Measurements from ENCODE around the gene PDCD11. TPM values are rescaled to one million over a fixed set of nuclear protein-coding genes. Genes with fewer than 3 reads are reported as not detected.
A peak's percentile ranks its signal among the peaks of the same experiment; 100 is the strongest.
"Not testable (repeated sequence)": the region's sequence is repeated elsewhere in the genome, so short reads cannot be mapped to it uniquely, and the experiment has no call there.

The PDCD11 gene
- total RNA-seq, 4 donors from 2014 or later: 7.4 to 39.0 (median 22.2) TPM

DNA sequence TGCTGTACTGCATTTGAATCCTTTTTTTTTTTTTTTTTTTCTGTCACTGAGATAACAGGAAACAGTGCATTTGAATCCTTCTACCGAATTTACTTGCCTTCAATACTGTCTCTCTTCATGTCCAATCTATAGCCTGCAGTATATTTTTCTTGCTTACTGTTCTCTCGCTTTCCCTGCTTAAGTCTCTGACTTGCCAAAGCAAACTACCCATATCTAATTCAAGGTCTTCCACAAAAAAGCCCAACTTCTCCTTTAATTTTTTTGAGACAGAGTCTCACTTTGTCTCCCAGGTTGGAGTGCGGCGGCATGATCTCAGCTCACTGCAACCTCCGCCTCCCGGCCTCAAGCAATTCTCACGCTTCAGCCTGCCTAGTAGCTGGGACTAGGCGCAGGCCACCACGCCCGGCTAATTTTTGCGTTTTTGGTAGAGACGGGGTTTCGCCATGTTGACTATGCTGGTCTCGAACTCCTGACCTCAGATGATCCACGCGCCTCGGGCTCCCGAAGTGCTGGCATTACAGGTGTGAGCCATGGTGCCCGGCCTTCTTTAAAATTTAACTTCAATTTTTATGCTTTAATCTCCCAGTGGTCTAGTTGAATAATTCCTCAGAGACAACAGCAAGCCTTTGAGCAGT lies 882 bp downstream of the PDCD11 start:
- Histone ChIP-seq H3K4me3 (peak overlapping the region; percentile 72 to 82), H3K27ac (peak overlapping the region in 1 of 2 donors; percentile 73), H3K9me3 (no peaks in the 10 kb centered on the region), H3K27me3 (no peaks in the 10 kb centered on the region), H3K36me3 (no peaks in the 10 kb centered on the region), H3K4me1 (peaks cover 0 to 13% of the 10 kb centered on the region in 2 donors)
- DNase-seq: no peak
- TF ChIP-seq POLR2A (IDR thresholded peaks at IDR 0.05): no peak
- TF ChIP-seq, protein P1, sequence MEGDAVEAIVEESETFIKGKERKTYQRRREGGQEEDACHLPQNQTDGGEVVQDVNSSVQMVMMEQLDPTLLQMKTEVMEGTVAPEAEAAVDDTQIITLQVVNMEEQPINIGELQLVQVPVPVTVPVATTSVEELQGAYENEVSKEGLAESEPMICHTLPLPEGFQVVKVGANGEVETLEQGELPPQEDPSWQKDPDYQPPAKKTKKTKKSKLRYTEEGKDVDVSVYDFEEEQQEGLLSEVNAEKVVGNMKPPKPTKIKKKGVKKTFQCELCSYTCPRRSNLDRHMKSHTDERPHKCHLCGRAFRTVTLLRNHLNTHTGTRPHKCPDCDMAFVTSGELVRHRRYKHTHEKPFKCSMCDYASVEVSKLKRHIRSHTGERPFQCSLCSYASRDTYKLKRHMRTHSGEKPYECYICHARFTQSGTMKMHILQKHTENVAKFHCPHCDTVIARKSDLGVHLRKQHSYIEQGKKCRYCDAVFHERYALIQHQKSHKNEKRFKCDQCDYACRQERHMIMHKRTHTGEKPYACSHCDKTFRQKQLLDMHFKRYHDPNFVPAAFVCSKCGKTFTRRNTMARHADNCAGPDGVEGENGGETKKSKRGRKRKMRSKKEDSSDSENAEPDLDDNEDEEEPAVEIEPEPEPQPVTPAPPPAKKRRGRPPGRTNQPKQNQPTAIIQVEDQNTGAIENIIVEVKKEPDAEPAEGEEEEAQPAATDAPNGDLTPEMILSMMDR (IDR thresholded peaks at IDR 0.05): no peak
- intact Hi-C loops (cut with DNase I; ENCODE audit: low total_unique reads): no loop called here

DNA sequence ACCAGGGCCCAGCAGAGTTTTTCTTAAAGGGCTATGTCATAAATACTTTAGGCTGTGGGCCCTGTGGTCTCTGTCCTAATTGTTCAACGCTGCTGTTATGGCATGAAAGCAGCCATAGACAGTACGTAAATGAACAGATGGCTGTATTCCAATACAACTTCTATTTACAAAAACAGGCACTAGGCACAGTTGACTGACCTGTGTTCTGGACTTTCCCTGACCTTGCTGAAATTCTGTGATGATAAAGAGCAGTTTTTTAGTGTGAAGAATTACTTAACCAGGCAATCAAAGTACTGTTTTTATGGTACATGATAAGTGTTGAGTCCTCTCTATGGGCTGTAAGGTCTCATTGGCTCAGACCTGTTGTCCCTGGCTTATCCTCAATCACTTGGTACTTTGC lies 17.1 kb downstream of the PDCD11 start:
- Histone ChIP-seq H3K4me3 (no peak overlapping the region), H3K27me3 (no peaks in the 10 kb centered on the region), H3K27ac (no peak overlapping the region), H3K36me3 (no peaks in the 10 kb centered on the region), H3K4me1 (no peaks in the 10 kb centered on the region), H3K9me3 (no peaks in the 10 kb centered on the region)
- intact Hi-C loops (cut with DNase I; ENCODE audit: low total_unique reads): no loop called here
- TF ChIP-seq, protein P1 (IDR thresholded peaks at IDR 0.05): no peak
- no peak for TF ChIP-seq POLR2A (IDR thresholded peaks at IDR 0.05)
- DNase-seq: no peak

DNA sequence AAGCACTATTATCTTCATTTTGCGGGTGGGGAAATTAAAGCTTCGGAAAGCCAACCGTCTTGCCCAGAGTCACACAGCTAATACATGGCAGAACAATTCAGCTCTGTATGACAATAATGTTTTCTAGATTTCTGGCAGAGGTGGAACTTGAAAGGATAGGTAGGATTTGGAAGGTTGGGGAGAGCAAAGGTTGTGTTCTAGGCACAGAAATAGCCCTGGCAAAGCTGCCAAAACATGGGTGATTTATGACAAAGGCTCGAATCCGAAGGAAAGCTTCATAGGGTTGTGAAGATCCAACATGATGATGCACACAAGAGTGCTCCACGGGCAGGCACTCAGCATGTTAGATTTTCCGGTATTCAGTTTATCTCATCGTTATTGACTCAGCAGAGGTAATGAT lies 19.2 kb downstream of the PDCD11 start:
- DNase-seq: no peak
- H3K4me3 ChIP-seq: no peak overlapping the region
- H3K4me1 ChIP-seq: no peaks in the 10 kb centered on the region
- H3K36me3 ChIP-seq: no peaks in the 10 kb centered on the region
- H3K9me3 ChIP-seq: no peaks in the 10 kb centered on the region
- intact Hi-C loops (cut with DNase I; ENCODE audit: low total_unique reads): loop anchor here (5.0 kb wide), 1 partner anchor 67 kb away; no protein-coding TSS in a partner anchor
- TF ChIP-seq, protein P1 (IDR thresholded peaks at IDR 0.05): no peak
- TF ChIP-seq POLR2A (IDR thresholded peaks at IDR 0.05): no peak
- no peak overlapping the region for H3K27ac ChIP-seq
- H3K27me3 ChIP-seq: no peaks in the 10 kb centered on the region

DNA sequence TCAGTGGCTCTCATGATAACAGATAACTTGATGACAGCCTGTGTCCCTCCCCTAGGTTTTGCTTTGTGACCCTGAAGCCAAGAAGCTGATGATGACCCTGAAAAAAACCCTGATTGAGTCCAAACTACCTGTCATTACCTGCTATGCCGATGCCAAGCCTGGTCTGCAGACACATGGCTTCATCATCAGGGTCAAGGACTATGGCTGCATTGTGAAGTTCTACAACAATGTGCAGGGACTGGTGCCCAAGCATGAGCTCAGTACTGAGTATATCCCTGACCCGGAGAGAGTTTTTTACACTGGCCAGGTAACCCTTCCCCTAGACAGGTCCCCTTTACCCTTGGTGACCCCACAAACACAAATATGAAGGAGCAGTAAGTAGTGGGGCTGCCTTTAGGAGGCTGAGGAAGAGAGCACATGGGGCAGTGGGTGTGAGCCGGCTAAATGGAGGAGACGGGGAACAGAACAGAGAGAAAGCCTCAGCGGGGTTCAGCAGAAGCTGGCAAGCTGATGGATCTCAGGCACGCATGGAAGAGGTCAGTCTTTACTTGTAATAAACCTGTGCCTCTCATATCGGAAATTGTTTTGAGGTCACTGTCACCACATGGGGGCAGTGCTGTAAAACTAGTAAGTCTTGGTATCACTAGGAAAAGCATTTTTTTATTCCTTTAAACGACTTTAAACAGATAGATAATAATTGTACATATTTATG lies 20.2 kb downstream of the PDCD11 start:
- H3K36me3 ChIP-seq: no peaks in the 10 kb centered on the region
- intact Hi-C loops (cut with DNase I; ENCODE audit: low total_unique reads): loop anchor here (5.0 kb wide), 1 partner anchor 66 kb away; no protein-coding TSS in a partner anchor
- H3K4me1 ChIP-seq: no peaks in the 10 kb centered on the region
- TF ChIP-seq, protein P1 (IDR thresholded peaks at IDR 0.05): peak; percentile 79 to 87 (median 84)
- TF ChIP-seq POLR2A (IDR thresholded peaks at IDR 0.05): no peak
- peak; percentile 68 to 87 for DNase-seq
- no peaks in the 10 kb centered on the region for H3K9me3 ChIP-seq
- H3K27me3 ChIP-seq: no peaks in the 10 kb centered on the region
- H3K4me3 ChIP-seq: no peak overlapping the region
- H3K27ac ChIP-seq: no peak overlapping the region

DNA sequence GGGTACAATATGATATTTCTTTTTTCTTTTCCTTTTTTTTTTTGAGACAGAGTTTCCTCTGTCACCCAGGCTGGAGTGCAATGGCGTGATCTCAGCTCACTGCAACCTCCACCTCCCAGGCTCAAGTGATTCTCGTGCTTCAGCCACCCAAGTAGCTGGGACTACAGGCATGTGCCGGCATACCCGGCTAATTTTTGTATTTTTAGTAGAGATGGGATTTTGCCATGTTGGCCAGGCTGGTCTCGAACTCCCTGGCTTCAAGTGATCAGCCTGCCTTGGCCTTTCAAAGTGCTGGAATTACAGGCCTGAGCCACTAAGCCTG lies 20.7 kb downstream of the PDCD11 start:
- intact Hi-C loops (cut with DNase I; ENCODE audit: low total_unique reads): loop anchor here (5.0 kb wide), 1 partner anchor 65 kb away; no protein-coding TSS in a partner anchor
- not testable (repeated sequence) for H3K27ac ChIP-seq, H3K36me3 ChIP-seq, H3K4me1 ChIP-seq, H3K9me3 ChIP-seq, H3K4me3 ChIP-seq, DNase-seq, H3K27me3 ChIP-seq

Data from uterus (tissue), 4 donors.